GM19324 (cell line): Measurements from ENCODE around the gene CDK5RAP2.
"Not testable (repeated sequence)": the region's sequence is repeated elsewhere in the genome, so short reads cannot be mapped to it uniquely, and the experiment has no call there.

Experiments used
- ATAC-seq: cut with Tn5 transposase; IDR thresholded peaks from one replicate; pipeline ENCODE4 v1.9.1; 2021; ENCODE audit warnings: mild to moderate bottlenecking, moderate library complexity; ENCODE audit not compliant: unreplicated experiment, low FRiP score

The CDK5RAP2 gene

GRCh38 chr9:120580051-120580896, at the start of gene CDK5RAP2:
TSS of gene CDK5RAP2 (minus strand) at chr9:120580167. CDS start at chr9:120579978, 189 bp downstream.
- peak; percentile 92 for ATAC-seq

DNA sequence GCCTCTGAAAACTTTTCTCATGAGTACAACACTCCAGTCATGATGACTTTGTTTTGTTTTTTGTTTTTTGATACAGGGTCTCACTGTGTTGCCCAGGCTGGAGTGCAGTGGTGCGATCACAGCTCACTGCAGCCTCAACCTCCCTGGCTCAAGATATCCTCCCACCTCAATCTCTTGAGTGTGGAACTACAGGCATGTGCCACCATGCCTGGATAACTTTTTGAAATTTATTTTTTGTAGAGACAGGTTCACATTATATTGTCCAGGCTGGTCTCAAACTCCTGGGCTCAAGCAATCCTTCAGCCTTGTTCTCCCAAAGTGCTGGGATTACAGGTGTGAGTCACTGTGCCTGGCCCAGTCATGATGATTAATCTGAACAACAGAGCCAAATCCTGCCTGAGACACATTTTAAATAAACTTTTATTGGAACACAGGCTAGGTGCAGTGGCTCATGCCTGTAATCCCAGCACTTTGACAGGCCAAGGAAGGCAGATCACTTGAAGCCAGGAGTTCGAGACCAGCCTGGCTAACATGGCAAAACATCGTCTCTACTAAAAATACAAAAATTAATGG, 49.0 kb upstream of the CDK5RAP2 start:
- ATAC-seq: not testable (repeated sequence)

DNA sequence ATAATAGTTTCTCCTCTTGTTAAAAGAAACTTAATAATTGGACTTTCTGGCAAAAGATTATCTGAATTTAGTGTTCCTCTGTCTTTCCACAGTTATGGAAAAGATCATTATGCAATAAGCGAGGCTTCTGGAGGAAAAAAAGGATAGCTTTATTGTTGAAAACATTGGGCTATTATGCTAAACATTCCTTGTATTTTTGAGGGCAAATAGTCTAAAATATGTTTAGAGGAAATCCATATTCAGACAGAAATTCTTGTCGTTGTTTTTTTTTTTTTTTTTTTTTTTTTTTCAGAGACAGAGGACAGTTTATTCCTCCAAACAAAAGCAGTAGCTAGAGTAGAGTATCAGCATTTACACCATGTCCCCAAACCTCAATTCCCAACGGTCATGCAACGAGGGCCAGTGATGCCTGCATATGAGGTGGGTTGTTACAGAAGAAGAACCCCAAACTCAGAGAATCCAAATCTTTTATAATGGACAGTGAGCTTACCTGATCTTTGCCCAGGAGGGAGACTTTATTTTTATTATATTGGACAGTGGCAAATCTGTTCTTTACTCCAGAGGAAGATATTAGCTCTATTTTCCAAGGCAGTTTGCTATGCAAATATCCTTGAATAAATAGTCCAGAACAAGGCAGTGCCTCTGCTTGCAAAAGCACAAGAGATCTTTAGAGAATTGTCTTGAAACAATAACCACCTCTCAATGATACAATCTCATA, 48.4 kb upstream of the CDK5RAP2 start:
- ATAC-seq: no peak

- no peak for ATAC-seq
These were observed 47.1 kb upstream of the CDK5RAP2 start for GRCh38 chr9:120627073-120627472.

DNA sequence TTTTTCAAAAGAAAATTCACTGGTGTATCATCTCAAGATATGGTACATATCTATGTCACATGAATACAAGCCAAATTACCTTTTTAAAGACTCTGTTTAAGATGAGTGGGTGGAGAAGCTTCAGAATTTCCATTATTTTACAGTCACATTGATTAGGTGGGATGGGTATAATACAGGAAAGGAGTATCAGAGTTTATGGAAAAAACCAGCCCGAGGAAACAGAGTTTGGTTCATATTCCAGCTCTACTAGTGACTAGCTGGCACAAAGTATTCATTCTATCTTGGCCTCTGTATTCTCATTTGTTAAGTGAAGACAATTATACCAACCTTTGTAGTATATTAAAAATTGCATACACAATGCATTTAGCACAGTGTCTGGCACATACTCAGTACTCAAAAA, 46.5 kb upstream of the CDK5RAP2 start:
- ATAC-seq: no peak

GRCh38 chr9:120625222-120625621, 45.3 kb upstream of the CDK5RAP2 start:
- ATAC-seq: no peak

GRCh38 chr9:120622790-120623189, 42.8 kb upstream of the CDK5RAP2 start:
- no peak for ATAC-seq

- no peak for ATAC-seq
These were observed 42.0 kb upstream of the CDK5RAP2 start for GRCh38 chr9:120621941-120622340.

DNA sequence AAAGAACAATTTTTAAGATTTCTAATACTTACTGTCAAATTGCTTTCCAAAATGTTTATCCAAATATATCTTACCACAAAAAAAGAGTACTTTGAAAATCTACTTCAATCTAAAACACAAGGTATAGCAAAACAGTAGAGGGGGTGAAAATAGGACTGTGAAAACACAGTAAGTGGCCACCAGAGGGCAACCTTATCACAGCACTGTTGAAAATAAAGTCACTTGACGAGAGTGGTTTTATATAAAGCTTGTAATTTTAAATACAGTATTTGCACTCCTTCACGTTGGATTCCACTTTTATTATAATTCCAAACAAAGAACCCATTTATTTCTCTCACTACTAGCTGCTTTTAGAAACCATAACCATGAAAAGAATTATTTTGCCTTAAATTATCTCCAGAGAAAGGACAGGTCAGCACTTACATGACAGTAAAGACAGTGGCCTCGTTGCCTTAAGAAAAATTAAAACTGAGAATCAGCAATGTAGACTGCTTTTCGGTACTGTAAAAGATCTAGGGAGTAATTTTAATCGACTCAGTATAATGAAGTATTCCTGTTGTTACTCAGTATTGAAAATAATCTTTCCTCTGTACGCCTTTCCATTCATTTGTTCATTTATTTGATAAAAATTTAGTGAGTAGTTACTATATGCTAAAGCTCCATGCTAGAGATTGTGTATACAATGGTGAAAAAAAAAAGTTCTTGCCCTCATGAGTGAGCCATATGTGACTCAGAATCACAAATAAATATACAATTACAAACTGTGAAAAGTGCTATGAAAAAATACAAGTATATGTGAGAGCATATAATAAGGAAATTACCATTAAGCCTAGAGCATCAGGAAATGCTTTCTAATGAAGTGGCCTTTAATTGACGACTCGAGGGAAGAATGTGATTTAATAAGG, 40.0 kb upstream of the CDK5RAP2 start:
- no peak for ATAC-seq

GRCh38 chr9:120616966-120617935, 37.3 kb upstream of the CDK5RAP2 start:
- no peak for ATAC-seq

DNA sequence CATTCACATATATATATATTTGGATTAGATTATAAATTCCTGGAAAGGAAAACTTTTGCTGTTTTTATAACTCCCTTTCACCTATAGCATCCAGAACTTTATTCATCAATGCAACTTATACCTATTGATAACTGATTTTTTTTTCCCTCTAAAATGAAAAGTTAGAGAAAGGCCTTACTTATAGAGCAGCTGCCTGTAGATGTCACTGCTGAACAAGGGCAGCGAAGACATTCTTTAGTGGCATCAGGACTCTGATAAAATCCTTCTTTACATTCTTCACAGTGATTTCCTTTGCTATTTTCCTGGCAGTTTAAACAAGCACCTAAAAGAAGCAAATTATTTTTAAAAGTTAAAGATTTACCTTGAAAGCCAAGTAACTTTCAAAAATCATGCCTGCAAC, 32.3 kb upstream of the CDK5RAP2 start:
- ATAC-seq: no peak

GRCh38 chr9:120611690-120612068, 31.7 kb upstream of the CDK5RAP2 start:
- no peak for ATAC-seq

DNA sequence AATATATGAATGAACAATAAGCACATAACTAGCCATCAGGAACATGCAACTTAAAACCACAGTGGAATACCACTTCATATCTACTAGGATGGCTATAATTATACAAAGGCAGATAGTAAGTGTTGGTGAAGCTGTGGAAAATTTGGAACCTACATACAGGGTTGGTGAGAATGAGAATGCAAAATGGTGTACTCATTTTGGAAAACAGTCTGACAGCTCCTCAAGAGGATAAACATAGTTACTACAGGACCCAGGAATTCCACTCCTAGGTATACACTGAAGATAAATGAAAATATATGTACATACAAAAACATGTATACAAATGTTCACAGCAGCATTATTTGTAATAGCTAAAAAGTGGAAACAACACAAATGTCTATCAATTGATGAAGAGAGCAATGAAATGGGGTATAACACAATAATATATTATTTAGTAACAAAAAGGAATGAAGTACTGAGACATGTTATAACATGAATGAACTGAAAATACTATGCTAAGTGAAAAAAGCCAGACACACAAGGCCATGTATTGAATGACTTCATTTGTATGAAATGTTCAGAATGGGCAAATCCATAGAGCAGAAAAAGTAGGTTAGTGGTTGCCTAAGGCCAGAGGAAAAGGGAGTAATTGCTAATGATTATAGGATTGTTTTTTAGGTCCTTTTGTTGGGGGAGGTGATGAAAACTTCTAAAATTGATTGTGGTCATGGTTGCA, 31.2 kb upstream of the CDK5RAP2 start:
- ATAC-seq: no peak

DNA sequence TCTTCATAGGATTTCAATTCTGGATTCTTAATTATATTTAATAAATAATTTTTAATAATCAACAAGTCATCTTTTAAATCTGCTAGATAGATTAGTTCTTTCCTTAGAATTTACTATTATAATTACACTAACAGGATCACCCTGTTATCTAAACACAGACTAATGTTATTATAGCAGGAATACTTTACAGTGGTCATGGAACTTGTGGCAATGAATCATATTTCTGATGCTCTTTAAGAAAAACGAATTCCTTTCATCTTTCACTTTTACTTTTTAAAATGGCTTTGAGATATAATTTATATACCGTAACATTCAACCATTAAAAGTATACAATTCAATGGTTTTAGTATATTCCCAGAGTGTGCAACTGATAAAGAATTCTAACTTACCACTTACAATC, 29.7 kb upstream of the CDK5RAP2 start:
- no peak for ATAC-seq

DNA sequence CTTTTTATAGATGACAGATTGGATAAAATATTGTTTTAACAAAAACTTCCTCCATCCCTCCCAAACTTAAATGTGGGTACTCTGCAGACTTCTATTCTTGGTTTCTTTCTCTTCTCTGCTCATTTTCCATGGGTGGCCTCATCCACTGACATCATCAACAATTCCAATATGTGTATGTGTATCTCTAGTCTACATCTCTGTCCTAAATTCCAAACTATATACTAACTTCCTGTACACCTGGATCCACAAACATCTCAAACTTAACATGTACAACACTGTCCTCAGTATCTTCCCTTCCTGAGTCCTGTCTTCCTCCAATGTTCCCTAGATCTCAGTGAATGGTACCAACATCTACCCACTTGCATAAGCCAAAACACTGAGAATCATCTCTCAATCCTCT, 28.5 kb upstream of the CDK5RAP2 start:
- ATAC-seq: no peak

GRCh38 chr9:120603591-120603990, 23.6 kb upstream of the CDK5RAP2 start:
- no peak for ATAC-seq

- ATAC-seq: no peak
These were observed 23.0 kb upstream of the CDK5RAP2 start for GRCh38 chr9:120603010-120603409.

GRCh38 chr9:120593955-120594277, 13.9 kb upstream of the CDK5RAP2 start:
- no peak for ATAC-seq
